Fibroblast of lung (primary cell): ENCODE data around the gene MRPL51. TPM values are rescaled to one million over a fixed set of nuclear protein-coding genes. Genes with fewer than 3 reads are reported as not detected.

Experiments used
- DNase-seq, 2 donors: peaks; one replicate each; pipeline versions ENCODE4 v3.0.0 to v3.0.0-alpha.2; 2010; ENCODE audit warnings: low read depth in 2 of 2
- H2AFZ ChIP-seq: 2 replicates; pipeline ENCODE4 v1.5.1; 2012; ENCODE audit warnings: low read length, control low read depth, inconsistent platforms
- H3K27ac ChIP-seq: 2 replicates; pipeline ENCODE4 v1.5.1; 2011; ENCODE audit warnings: low read length, control low read depth; ENCODE audit not compliant: insufficient read depth
- H3K27me3 ChIP-seq: 2 replicates; pipeline ENCODE4 v1.5.1; 2011; ENCODE audit warnings: mild to moderate bottlenecking, low read length; ENCODE audit not compliant: control insufficient read depth, insufficient read depth
- H3K36me3 ChIP-seq: 2 replicates; pipeline ENCODE4 v1.5.1; 2011; ENCODE audit warnings: low read length; ENCODE audit not compliant: control insufficient read depth, insufficient read depth
- H3K4me1 ChIP-seq: 2 replicates; pipeline ENCODE4 v1.5.1; 2011; ENCODE audit warnings: low read length; ENCODE audit not compliant: control insufficient read depth, insufficient read depth; ENCODE audit errors: extremely low read depth
- H3K4me2 ChIP-seq: 2 replicates; pipeline ENCODE4 v1.5.1; 2011; ENCODE audit warnings: low read length, control low read depth; ENCODE audit not compliant: insufficient read depth; ENCODE audit errors: extremely low read depth
- H3K4me3 ChIP-seq, 4 experiments: fragments of 200-600 bp in 1 of 4; sonication (generic) in 1 of 4; replicated peaks in 1 of 4; 2 replicates each; pipeline ENCODE4 v1.5.1; 2011 to 2016; ENCODE audit warnings: low read length in 4 of 4, low read depth in 3 of 4, mild to moderate bottlenecking in 3 of 4, control low read depth in 2 of 4, inconsistent platforms in 1 of 4, mixed read lengths in 1 of 4; ENCODE audit not compliant: insufficient read depth in 1 of 4; ENCODE audit errors: control extremely low read depth in 1 of 4
- H3K79me2 ChIP-seq: 2 replicates; pipeline ENCODE4 v1.5.1; 2012; ENCODE audit warnings: mild to moderate bottlenecking, low read length, inconsistent platforms; ENCODE audit not compliant: control insufficient read depth, insufficient read depth
- H3K9ac ChIP-seq: 2 replicates; pipeline ENCODE4 v1.5.1; 2011; ENCODE audit warnings: mild to moderate bottlenecking, low read length, control low read depth; ENCODE audit not compliant: insufficient read depth
- H3K9me3 ChIP-seq: 2 replicates; pipeline ENCODE4 v1.5.1; 2012; ENCODE audit warnings: low read depth, low read length; ENCODE audit not compliant: control insufficient read depth, insufficient read depth
- H4K20me1 ChIP-seq: 2 replicates; pipeline ENCODE4 v1.5.1; 2011; ENCODE audit warnings: low read length; ENCODE audit not compliant: control insufficient read depth, insufficient read depth; ENCODE audit errors: extremely low read depth
- EZH2 ChIP-seq: IDR thresholded peaks from 2 replicates; pipeline ENCODE4 v1.5.1; 2012; ENCODE audit warnings: low read length, control low read depth, mild to moderate bottlenecking; ENCODE audit errors: missing control alignments
- polyA plus RNA-seq, 2 donors: library from polyadenylated mRNA; depleted of rRNA in 1 of 2; stranded (reverse) in 1 of 2; unstranded in 1 of 2; fragments of >200 nt; gene quantifications; 2 replicates each; pipeline ENCODE4 v1.2.1, GENCODE V29; 2011 to 2012; ENCODE audit warnings: missing spikeins in 1 of 2
- total RNA-seq: library from RNA; depleted of rRNA; stranded (reverse); fragments of >200 nt; gene quantifications from 2 replicates; pipeline ENCODE4 v1.2.1, GENCODE V29; 2014
- TF ChIP-seq, protein P1 (sequence below), 2 donors: IDR thresholded peaks in 1 of 2; conservative IDR thresholded peaks in 1 of 2; 1 replicate in 1 of 2; 2 replicates in 1 of 2; pipeline ENCODE4 v1.5.1; 2011 to 2012; ENCODE audit warnings: low read length in 2 of 2, control low read depth in 1 of 2, inconsistent platforms in 1 of 2, low read depth in 1 of 2, mild to moderate bottlenecking in 1 of 2

The MRPL51 gene
- total and polyA plus RNA-seq, 2 donors (not counting 1 experiment from before 2014, with no cell fraction given) = 118 to 120 TPM

DNA sequence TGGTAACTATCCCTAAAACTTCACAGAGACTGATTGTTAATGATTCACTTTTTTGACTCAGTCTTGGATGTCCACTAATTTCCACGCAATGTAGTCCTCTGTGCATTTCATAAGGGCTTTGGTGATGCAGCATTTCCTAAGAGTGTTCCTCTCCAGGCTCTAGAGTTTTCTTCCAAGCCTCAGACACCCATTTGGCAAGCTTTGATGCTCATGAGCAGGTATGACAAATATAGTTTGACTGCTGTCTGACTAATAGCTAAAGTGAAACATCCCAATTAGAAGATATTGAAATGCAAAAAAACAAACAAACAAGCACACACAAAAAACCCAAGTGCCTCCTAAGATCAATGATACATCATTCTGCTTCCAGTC, 21.1 kb downstream of the MRPL51 start:
- DNase-seq = peak in 1 of 2 donors; percentile 27
- H3K9me3 ChIP-seq = no peaks in the 10 kb centered on the region
- H4K20me1 ChIP-seq = no peaks in the 10 kb centered on the region
- H3K27me3 ChIP-seq = no peaks in the 10 kb centered on the region
- no peak overlapping the region for H3K4me3 ChIP-seq
- no peak overlapping the region for H3K27ac ChIP-seq
- TF ChIP-seq, protein P1, sequence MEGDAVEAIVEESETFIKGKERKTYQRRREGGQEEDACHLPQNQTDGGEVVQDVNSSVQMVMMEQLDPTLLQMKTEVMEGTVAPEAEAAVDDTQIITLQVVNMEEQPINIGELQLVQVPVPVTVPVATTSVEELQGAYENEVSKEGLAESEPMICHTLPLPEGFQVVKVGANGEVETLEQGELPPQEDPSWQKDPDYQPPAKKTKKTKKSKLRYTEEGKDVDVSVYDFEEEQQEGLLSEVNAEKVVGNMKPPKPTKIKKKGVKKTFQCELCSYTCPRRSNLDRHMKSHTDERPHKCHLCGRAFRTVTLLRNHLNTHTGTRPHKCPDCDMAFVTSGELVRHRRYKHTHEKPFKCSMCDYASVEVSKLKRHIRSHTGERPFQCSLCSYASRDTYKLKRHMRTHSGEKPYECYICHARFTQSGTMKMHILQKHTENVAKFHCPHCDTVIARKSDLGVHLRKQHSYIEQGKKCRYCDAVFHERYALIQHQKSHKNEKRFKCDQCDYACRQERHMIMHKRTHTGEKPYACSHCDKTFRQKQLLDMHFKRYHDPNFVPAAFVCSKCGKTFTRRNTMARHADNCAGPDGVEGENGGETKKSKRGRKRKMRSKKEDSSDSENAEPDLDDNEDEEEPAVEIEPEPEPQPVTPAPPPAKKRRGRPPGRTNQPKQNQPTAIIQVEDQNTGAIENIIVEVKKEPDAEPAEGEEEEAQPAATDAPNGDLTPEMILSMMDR (conservative IDR thresholded peaks at IDR 0.05 in 1 of 2, IDR thresholded peaks at IDR 0.05 in 1 of 2; ENCODE audit: low read depth in 1 of 2, low read length in 2 of 2) = no peak
- no peak for TF ChIP-seq EZH2
- H2AFZ ChIP-seq = no peak overlapping the region
- no peaks in the 10 kb centered on the region for H3K36me3 ChIP-seq
- H3K79me2 ChIP-seq = peaks cover 17% of the 10 kb centered on the region
- H3K9ac ChIP-seq = no peak overlapping the region
- no peak overlapping the region for H3K4me2 ChIP-seq
- H3K4me1 ChIP-seq = peaks cover 11% of the 10 kb centered on the region

DNA sequence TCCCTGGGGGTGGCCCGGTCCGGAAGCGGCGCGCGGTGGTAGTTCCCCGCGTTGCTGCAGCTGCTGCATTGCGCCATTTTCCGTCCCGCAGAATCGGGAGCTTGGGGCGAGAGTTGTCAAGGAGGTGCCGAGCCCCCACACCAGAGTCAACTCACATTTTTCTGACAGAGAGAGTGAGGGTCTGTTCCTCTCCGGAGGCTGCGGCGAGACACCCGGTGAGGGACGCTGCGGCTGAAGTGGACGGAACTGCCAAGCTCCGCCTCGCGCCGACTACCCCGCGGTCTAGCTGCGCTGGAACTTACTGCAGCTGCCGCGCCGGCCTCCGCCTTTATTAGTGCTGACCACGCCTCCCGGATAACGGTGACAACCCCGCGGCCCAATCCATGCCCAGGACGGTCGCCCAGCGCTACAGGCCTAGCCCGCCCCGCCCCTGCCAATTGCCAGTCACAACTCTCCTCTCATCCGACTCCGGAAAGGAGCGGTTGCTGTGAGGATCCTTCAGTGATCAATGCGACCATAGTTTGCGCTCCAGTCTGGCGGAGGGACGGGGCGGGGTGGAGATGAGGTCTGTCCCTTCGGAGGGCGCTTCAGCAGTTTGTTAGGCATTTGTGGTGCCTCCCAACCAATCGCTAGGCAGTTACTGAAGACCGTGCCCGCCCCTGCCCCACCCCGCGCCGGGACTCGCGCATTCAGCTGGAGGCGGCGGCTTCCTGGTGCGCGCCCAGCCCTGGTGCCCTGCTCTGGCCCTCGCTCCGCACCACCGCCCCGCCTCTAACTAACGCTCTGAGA, 22.5 kb downstream of the MRPL51 start, which contains the start of gene VAMP1:
Gene VAMP1, minus strand, starts transcription at position 303 of the 789 bp plus-strand sequence. Its CDS starts 146 bp downstream, at position 157.
- peak within 1 kb of the TSS; percentile 80 to 85 (median 82) for H3K4me3 ChIP-seq
- peaks cover 11% of the 10 kb centered on the region for H3K4me1 ChIP-seq
- H3K9ac ChIP-seq = peak within 1 kb of the TSS; percentile 80
- peak within 1 kb of the TSS; percentile 79 for H3K27ac ChIP-seq
- DNase-seq = peak; percentile 97 to 98
- no peaks in the 10 kb centered on the region for H4K20me1 ChIP-seq
- no peaks in the 10 kb centered on the region for H3K27me3 ChIP-seq
- H3K4me2 ChIP-seq = peak within 1 kb of the TSS; percentile 94
- peak within 1 kb of the TSS; percentile 74 for H2AFZ ChIP-seq
- peaks cover 17% of the 10 kb centered on the region for H3K79me2 ChIP-seq
- TF ChIP-seq, protein P1 (conservative IDR thresholded peaks at IDR 0.05 in 1 of 2, IDR thresholded peaks at IDR 0.05 in 1 of 2; ENCODE audit: low read depth in 1 of 2, low read length in 2 of 2) = no peak
- TF ChIP-seq EZH2 = no peak
- H3K9me3 ChIP-seq = no peaks in the 10 kb centered on the region
- no peaks in the 10 kb centered on the region for H3K36me3 ChIP-seq

DNA sequence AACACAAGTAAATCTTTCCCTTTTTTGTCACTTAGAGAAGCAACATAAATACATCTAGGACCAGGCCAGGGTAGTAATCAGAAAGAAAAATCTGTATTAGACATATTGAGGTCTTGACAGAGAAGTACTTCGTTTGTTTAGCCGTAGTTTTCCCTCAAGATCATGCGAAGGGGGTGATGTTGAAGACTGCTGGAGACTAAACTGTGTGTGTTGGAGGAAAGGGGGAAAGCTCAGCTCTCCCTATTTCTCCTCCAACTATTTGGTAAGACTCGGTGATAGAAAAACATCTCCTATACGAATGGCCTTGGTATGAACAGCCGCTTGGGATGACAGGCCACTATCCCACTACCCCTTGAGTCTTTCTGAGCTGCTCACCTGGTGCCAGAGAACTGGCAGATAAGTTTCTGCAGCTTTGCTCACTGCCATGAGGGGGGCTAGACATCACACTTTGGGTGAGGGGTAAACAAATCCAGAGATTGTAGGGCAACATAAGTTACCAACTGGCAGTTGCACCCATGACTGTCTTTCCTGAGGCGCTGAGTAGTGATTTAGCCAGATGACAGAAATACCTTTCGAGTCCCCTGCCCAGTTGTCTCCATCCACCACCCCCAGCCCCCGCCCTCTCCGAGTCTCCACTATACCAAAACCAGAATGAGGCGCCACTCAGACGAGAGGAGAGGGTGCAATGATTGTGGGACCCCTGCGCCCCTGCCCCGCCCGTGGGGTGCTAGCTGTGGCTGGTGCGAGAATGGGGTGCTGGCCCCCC, 23.3 kb downstream of the MRPL51 start:
- peaks cover 17% of the 10 kb centered on the region for H3K79me2 ChIP-seq
- peak overlapping the region; percentile 80 for H3K9ac ChIP-seq
- peaks cover 11% of the 10 kb centered on the region for H3K4me1 ChIP-seq
- H2AFZ ChIP-seq = no peak overlapping the region
- peak in 1 of 2 donors; percentile 10 for DNase-seq
- no peaks in the 10 kb centered on the region for H4K20me1 ChIP-seq
- H3K27ac ChIP-seq = peak overlapping the region; percentile 79
- H3K4me3 ChIP-seq = peak overlapping the region; percentile 80 to 85 (median 82)
- no peaks in the 10 kb centered on the region for H3K9me3 ChIP-seq
- H3K36me3 ChIP-seq = peaks cover 3% of the 10 kb centered on the region
- TF ChIP-seq EZH2 = no peak
- TF ChIP-seq, protein P1 (conservative IDR thresholded peaks at IDR 0.05 in 1 of 2, IDR thresholded peaks at IDR 0.05 in 1 of 2; ENCODE audit: low read depth in 1 of 2, low read length in 2 of 2) = no peak
- H3K4me2 ChIP-seq = peak overlapping the region; percentile 94
- no peaks in the 10 kb centered on the region for H3K27me3 ChIP-seq
